Measurements from ENCODE around the gene ST6GAL1. TPM values are rescaled to one million over a fixed set of nuclear protein-coding genes. Genes with fewer than 3 reads are reported as not detected.

Gene ST6GAL1
- total and polyA plus RNA-seq, 10 of the 15 experiments (the other 5 are each of a cell fraction or from before 2014, with no cell fraction given): 74.2 to 248 (median 149) TPM

GRCh38 chr3:187079090-187080022 lies 149.0 kb downstream of the ST6GAL1 start:
- peaks cover 18 to 27% of the 10 kb centered on the region in 2 experiments for H3K36me3 ChIP-seq (ENCODE audit: control insufficient read depth in 2 of 2, insufficient read depth in 2 of 2, low read length in 1 of 2)
- H3K4me1 ChIP-seq (ENCODE audit: control insufficient read depth, insufficient read depth, low read length): no peaks in the 10 kb centered on the region
- ChIA-PET POLR2A (no interaction called here), SMC1A (ENCODE audit: uncharacterized antibody, unreplicated experiment) (no interaction called here), CTCF (no interaction called here), RAD21 (ENCODE audit: unreplicated experiment) (no interaction called here)
- 58% methylated on average over 8 of the region's 8 CpGs for WGBS (ENCODE audit: insufficient coverage, insufficient replicate concordance, low lambda C conversion rate, missing lambda C conversion rate)
- H3K4me3 ChIP-seq: no peak overlapping the region
- no peaks in the 10 kb centered on the region for H4K20me1 ChIP-seq (ENCODE audit: control insufficient read depth, insufficient read depth)
- no TSS peak for BruUV-seq (replicated peaks)
- no peak overlapping the region for H2AFZ ChIP-seq (ENCODE audit: control insufficient read depth, low read depth, low read length)
- no peaks in the 10 kb centered on the region for H3K27me3 ChIP-seq (replicated peaks in 1 of 2; ENCODE audit: control insufficient read depth in 2 of 2, insufficient read depth in 2 of 2, low read length in 1 of 2)
- intact Hi-C loops (cut with micrococcal nuclease; ENCODE audit: unreplicated experiment): no loop called here
- no peak for FAIRE-seq
- TF ChIP-seq EED (IDR thresholded peaks at IDR 0.05; ENCODE audit: low read depth) (no peak), POLR2AphosphoS2 (IDR thresholded peaks at IDR 0.05; ENCODE audit: low read depth, low read length) (peak; percentile 58), BACH1 (IDR thresholded peaks at IDR 0.05; ENCODE audit: borderline replicate concordance) (no peak; the same call in 1 of the 2 replicates), POLR2A (IDR thresholded peaks at IDR 0.05; ENCODE audit: low read depth, low read length) (peak; percentile 62; the same call in 1 of the 2 replicates), SMC3 (IDR thresholded peaks at IDR 0.05; ENCODE audit: borderline replicate concordance, low read length) (no peak), REST (IDR thresholded peaks at IDR 0.05; ENCODE audit: low read depth, low read length) (no peak), ZSCAN29 (IDR thresholded peaks at IDR 0.05) (no peak), SRF (IDR thresholded peaks at IDR 0.05; ENCODE audit: low read depth in 2 of 2, low read length in 2 of 2) (no peak), ATF7 (IDR thresholded peaks at IDR 0.05; ENCODE audit: low read depth) (0 out of 2 replicates have a peak, but pooled peaks have one; percentile 21), POLR2AphosphoS5 (IDR thresholded peaks at IDR 0.05; ENCODE audit: low read length) (peak; percentile 85), PML (IDR thresholded peaks at IDR 0.05; ENCODE audit: low read length) (0 out of 2 replicates have a peak, but pooled peaks have one; percentile 31), CREB1 (IDR thresholded peaks at IDR 0.05; ENCODE audit: low read depth) (0 out of 2 replicates have a peak, but pooled peaks have one; percentile 10)
- in situ Hi-C loops (cut with MboI): no loop called here
- DNase-seq (ENCODE audit: low read depth, low spot score): no peak
- no peak overlapping the region for H3K27ac ChIP-seq (ENCODE audit: control insufficient read depth, insufficient read depth)
- ATAC-seq: peak; percentile 39
- H3K9ac ChIP-seq (ENCODE audit: control insufficient read depth, insufficient read depth, low read length): no peak overlapping the region
- no peaks in the 10 kb centered on the region; the same call in 2 of the 3 replicates for H3K9me3 ChIP-seq (replicated peaks; ENCODE audit: control insufficient read depth, insufficient read depth, low read length)
- H3K4me2 ChIP-seq (ENCODE audit: control insufficient read depth, insufficient read depth): no peak overlapping the region
- no peaks in the 10 kb centered on the region for H3K79me2 ChIP-seq (ENCODE audit: control insufficient read depth, insufficient read depth, low read length)

All from GM12878 (cell line).